HepG2 (cell line): ENCODE data around the gene GYG1. TPM values are rescaled to one million over a fixed set of nuclear protein-coding genes. Genes with fewer than 3 reads are reported as not detected.

Experiments used
- CEBPB ChIP-seq: IDR thresholded peaks from 2 replicates; pipeline ENCODE4 v1.6.1; 2011; ENCODE audit warnings: low read depth, low read length, improper control_type of control experiment, borderline replicate concordance
- ELF1 ChIP-seq: sonication (generic); formaldehyde crosslinking; IDR thresholded peaks from 2 replicates; pipeline ENCODE4 v1.4.0; 2020; ENCODE audit warnings: missing genetic modification reagents
- FOSL2 ChIP-seq: sonication (generic); formaldehyde crosslinking; IDR thresholded peaks from 2 replicates; pipeline ENCODE4 v1.4.0; 2020; ENCODE audit warnings: missing genetic modification reagents
- GABPA ChIP-seq, 2 experiments: IDR thresholded peaks; 2 replicates each; pipeline ENCODE4 v1.6.1; 2011 to 2016; ENCODE audit warnings: low read depth in 2 of 2, low read length in 1 of 2, missing biosample characterization in 1 of 2, missing genetic modification characterization in 1 of 2
- HHEX ChIP-seq: IDR thresholded peaks from 2 replicates; pipeline ENCODE4 v1.6.1; 2016; ENCODE audit warnings: control low read depth
- MEIS1 ChIP-seq: sonication (generic); formaldehyde crosslinking; IDR thresholded peaks from 2 replicates; pipeline ENCODE4 v1.9.0; 2021; ENCODE audit warnings: mild to moderate bottlenecking, missing genetic modification reagents, moderate library complexity, borderline replicate concordance
- MTA1 ChIP-seq: sonication (generic); formaldehyde crosslinking; IDR thresholded peaks from 2 replicates; pipeline ENCODE4 v1.4.0; 2020; ENCODE audit warnings: missing genetic modification reagents, mild to moderate bottlenecking, borderline replicate concordance
- NR2F6 ChIP-seq, 2 experiments: IDR thresholded peaks; 2 replicates each; pipeline ENCODE4 v1.6.1; 2016; ENCODE audit warnings: antibody characterized with exemption in 1 of 2, mild to moderate bottlenecking in 1 of 2
- RARA ChIP-seq: IDR thresholded peaks from 2 replicates; pipeline ENCODE4 v1.6.1; 2016; ENCODE audit warnings: missing genetic modification reagents, missing compliant biosample characterization
- TAF1 ChIP-seq: sonication (generic); formaldehyde crosslinking; IDR thresholded peaks from 2 replicates; pipeline ENCODE4 v1.4.0; 2020; ENCODE audit warnings: missing genetic modification reagents
- ZFX ChIP-seq: sonication (generic); formaldehyde crosslinking; IDR thresholded peaks from 2 replicates; pipeline ENCODE4 v1.4.0; 2020; ENCODE audit warnings: mild to moderate bottlenecking, low read depth, missing genetic modification reagents, moderate library complexity
- ZNF17 ChIP-seq: sonication (generic); formaldehyde crosslinking; IDR thresholded peaks from 2 replicates; pipeline ENCODE4 v1.5.0; 2020; ENCODE audit warnings: mild to moderate bottlenecking, missing genetic modification reagents
- ZNF614 ChIP-seq: IDR thresholded peaks from 2 replicates; pipeline ENCODE4 v1.6.1; 2018; ENCODE audit warnings: missing biosample characterization, missing genetic modification reagents, inconsistent platforms, borderline replicate concordance
- ZNF713 ChIP-seq: sonication (generic); formaldehyde crosslinking; IDR thresholded peaks from 2 replicates; pipeline ENCODE4 v1.4.0; 2020; ENCODE audit warnings: mild to moderate bottlenecking, missing genetic modification reagents
- ZNF781 ChIP-seq: sonication (generic); formaldehyde crosslinking; IDR thresholded peaks from 2 replicates; pipeline ENCODE4 v1.5.1; 2020; ENCODE audit warnings: borderline replicate concordance, mild to moderate bottlenecking, missing genetic modification reagents; ENCODE audit errors: not compliant biosample characterization
- polyA plus RNA-seq, 8 experiments: library from polyadenylated mRNA; depleted of rRNA in 3 of 8; stranded (reverse) in 7 of 8; unstranded in 1 of 8; fragments of >200 nt; fragmentation: Illumina TruSeq in 4 of 8; extraction: Trizol in 4 of 8; gene quantifications; 2 replicates each; pipeline versions ENCODE4 v1.2.1 to v1.2.3, GENCODE V29; 2011 to 2016; ENCODE audit warnings: low read depth in 4 of 8, missing spikeins in 1 of 8, mixed read lengths in 1 of 8; ENCODE audit not compliant: insufficient read depth in 1 of 8
- total RNA-seq, 5 experiments: library from RNA; depleted of rRNA; stranded (reverse); fragments of >200 nt; fragmentation: Illumina TruSeq; extraction: Trizol; gene quantifications; 2 replicates each; pipeline ENCODE4 v1.2.3, GENCODE V29; 2016; ENCODE audit warnings: low read depth in 1 of 5
- TF ChIP-seq, protein P1 (sequence below): sonication (generic); formaldehyde crosslinking; IDR thresholded peaks from 2 replicates; pipeline ENCODE4 v1.5.0; 2020; ENCODE audit warnings: mild to moderate bottlenecking, missing genetic modification reagents, moderate library complexity
- TF ChIP-seq, protein P2 (sequence below): sonication (generic); formaldehyde crosslinking; IDR thresholded peaks from 2 replicates; pipeline ENCODE4 v1.8.1; 2023; ENCODE audit warnings: missing genetic modification reagents, inconsistent platforms, borderline replicate concordance
- TF ChIP-seq, protein P3 (sequence below): sonication (generic); formaldehyde crosslinking; IDR thresholded peaks from 2 replicates; pipeline ENCODE4 v1.4.0; 2020; ENCODE audit warnings: missing genetic modification reagents
- TF ChIP-seq, protein P4 (sequence below): IDR thresholded peaks from 2 replicates; pipeline ENCODE4 v1.6.1; 2016; ENCODE audit warnings: missing compliant biosample characterization, missing genetic modification reagents, borderline replicate concordance
- TF ChIP-seq, protein P5 (sequence below): sonication (generic); formaldehyde crosslinking; IDR thresholded peaks from 2 replicates; pipeline ENCODE4 v1.4.0; 2020; ENCODE audit warnings: missing genetic modification reagents

GYG1 gene
- total and polyA plus RNA-seq, 2 of the 13 experiments (the other 11 are each of a cell fraction or from before 2014, with no cell fraction given), result 15.7 to 28.1 TPM

DNA sequence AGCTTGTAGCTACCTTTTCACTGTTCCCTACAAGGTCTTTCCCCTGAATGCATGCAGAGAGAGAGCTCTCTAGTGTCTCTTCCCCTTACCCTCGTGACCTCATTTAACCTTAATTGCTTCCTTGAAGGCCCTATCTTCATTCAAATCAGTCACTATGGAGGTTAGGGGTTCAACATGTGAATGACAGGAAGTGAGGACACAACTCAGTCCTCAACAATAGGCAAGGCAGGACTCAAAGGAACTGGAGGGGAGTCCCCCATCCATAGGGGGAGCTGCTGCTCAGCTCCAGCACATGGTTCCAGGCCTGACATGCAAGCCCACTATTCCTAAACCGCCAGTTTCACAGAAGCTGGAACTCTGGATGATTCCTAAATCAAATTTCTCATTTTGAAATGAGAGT lies 33.8 kb upstream of the GYG1 start (continued):
- TF ChIP-seq, protein P1, sequence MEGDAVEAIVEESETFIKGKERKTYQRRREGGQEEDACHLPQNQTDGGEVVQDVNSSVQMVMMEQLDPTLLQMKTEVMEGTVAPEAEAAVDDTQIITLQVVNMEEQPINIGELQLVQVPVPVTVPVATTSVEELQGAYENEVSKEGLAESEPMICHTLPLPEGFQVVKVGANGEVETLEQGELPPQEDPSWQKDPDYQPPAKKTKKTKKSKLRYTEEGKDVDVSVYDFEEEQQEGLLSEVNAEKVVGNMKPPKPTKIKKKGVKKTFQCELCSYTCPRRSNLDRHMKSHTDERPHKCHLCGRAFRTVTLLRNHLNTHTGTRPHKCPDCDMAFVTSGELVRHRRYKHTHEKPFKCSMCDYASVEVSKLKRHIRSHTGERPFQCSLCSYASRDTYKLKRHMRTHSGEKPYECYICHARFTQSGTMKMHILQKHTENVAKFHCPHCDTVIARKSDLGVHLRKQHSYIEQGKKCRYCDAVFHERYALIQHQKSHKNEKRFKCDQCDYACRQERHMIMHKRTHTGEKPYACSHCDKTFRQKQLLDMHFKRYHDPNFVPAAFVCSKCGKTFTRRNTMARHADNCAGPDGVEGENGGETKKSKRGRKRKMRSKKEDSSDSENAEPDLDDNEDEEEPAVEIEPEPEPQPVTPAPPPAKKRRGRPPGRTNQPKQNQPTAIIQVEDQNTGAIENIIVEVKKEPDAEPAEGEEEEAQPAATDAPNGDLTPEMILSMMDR (CRISPR knock-in tag), result peak; percentile 77
- TF ChIP-seq, protein P2, sequence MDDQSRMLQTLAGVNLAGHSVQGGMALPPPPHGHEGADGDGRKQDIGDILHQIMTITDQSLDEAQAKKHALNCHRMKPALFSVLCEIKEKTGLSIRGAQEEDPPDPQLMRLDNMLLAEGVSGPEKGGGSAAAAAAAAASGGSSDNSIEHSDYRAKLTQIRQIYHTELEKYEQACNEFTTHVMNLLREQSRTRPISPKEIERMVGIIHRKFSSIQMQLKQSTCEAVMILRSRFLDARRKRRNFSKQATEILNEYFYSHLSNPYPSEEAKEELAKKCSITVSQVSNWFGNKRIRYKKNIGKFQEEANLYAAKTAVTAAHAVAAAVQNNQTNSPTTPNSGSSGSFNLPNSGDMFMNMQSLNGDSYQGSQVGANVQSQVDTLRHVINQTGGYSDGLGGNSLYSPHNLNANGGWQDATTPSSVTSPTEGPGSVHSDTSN (CRISPR knock-in tag), result no peak
- TF ChIP-seq TAF1 (CRISPR knock-in tag), result no peak
- TF ChIP-seq ZFX (CRISPR knock-in tag), result 0 out of 2 replicates have a peak, but pooled peaks have one; percentile 37
- no peak for TF ChIP-seq ZNF17 (CRISPR knock-in tag)
- peak; percentile 43 for TF ChIP-seq ZNF781
- TF ChIP-seq ELF1, result no peak
- TF ChIP-seq, protein P3, sequence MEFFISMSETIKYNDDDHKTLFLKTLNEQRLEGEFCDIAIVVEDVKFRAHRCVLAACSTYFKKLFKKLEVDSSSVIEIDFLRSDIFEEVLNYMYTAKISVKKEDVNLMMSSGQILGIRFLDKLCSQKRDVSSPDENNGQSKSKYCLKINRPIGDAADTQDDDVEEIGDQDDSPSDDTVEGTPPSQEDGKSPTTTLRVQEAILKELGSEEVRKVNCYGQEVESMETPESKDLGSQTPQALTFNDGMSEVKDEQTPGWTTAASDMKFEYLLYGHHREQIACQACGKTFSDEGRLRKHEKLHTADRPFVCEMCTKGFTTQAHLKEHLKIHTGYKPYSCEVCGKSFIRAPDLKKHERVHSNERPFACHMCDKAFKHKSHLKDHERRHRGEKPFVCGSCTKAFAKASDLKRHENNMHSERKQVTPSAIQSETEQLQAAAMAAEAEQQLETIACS (CRISPR knock-in tag), result no peak
- no peak for TF ChIP-seq HHEX
- TF ChIP-seq GABPA (IDR thresholded peaks at IDR 0.05; ENCODE audit: low read depth, low read length), result no peak
- peak; percentile 52 for TF ChIP-seq GABPA (CRISPR knock-in tag; IDR thresholded peaks at IDR 0.05; ENCODE audit: low read depth)
- TF ChIP-seq NR2F6 (IDR thresholded peaks at IDR 0.05), result no peak
- no peak for TF ChIP-seq NR2F6 (CRISPR knock-in tag; IDR thresholded peaks at IDR 0.05)
- no peak for TF ChIP-seq ZNF713 (CRISPR knock-in tag)
- TF ChIP-seq, protein P4, sequence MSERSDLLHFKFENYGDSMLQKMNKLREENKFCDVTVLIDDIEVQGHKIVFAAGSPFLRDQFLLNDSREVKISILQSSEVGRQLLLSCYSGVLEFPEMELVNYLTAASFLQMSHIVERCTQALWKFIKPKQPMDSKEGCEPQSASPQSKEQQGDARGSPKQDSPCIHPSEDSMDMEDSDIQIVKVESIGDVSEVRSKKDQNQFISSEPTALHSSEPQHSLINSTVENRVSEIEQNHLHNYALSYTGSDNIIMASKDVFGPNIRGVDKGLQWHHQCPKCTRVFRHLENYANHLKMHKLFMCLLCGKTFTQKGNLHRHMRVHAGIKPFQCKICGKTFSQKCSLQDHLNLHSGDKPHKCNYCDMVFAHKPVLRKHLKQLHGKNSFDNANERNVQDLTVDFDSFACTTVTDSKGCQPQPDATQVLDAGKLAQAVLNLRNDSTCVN (CRISPR knock-in tag), result no peak
- TF ChIP-seq, protein P5, sequence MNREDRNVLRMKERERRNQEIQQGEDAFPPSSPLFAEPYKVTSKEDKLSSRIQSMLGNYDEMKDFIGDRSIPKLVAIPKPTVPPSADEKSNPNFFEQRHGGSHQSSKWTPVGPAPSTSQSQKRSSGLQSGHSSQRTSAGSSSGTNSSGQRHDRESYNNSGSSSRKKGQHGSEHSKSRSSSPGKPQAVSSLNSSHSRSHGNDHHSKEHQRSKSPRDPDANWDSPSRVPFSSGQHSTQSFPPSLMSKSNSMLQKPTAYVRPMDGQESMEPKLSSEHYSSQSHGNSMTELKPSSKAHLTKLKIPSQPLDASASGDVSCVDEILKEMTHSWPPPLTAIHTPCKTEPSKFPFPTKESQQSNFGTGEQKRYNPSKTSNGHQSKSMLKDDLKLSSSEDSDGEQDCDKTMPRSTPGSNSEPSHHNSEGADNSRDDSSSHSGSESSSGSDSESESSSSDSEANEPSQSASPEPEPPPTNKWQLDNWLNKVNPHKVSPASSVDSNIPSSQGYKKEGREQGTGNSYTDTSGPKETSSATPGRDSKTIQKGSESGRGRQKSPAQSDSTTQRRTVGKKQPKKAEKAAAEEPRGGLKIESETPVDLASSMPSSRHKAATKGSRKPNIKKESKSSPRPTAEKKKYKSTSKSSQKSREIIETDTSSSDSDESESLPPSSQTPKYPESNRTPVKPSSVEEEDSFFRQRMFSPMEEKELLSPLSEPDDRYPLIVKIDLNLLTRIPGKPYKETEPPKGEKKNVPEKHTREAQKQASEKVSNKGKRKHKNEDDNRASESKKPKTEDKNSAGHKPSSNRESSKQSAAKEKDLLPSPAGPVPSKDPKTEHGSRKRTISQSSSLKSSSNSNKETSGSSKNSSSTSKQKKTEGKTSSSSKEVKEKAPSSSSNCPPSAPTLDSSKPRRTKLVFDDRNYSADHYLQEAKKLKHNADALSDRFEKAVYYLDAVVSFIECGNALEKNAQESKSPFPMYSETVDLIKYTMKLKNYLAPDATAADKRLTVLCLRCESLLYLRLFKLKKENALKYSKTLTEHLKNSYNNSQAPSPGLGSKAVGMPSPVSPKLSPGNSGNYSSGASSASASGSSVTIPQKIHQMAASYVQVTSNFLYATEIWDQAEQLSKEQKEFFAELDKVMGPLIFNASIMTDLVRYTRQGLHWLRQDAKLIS (CRISPR knock-in tag), result no peak
- peak; percentile 36; the same call in 1 of the 2 replicates for TF ChIP-seq RARA
- no peak for TF ChIP-seq MTA1 (CRISPR knock-in tag)
- TF ChIP-seq FOSL2 (CRISPR knock-in tag), result no peak
- TF ChIP-seq ZNF614, result no peak
- TF ChIP-seq MEIS1 (CRISPR knock-in tag), result no peak
- TF ChIP-seq CEBPB, result no peak
